A549 (cell line): Measurements from ENCODE around the gene CKLF.
"Not testable (repeated sequence)": the region's sequence is repeated elsewhere in the genome, so short reads cannot be mapped to it uniquely, and the experiment has no call there.

Experiments used
- CHD2 ChIP-seq: fragments of 150-350 bp; IDR thresholded peaks from 2 replicates; pipeline ENCODE4 v1.6.1; 2014; ENCODE audit warnings: low read length; ENCODE audit not compliant: partially characterized antibody
- ESRRA ChIP-seq: fragments of 150-350 bp; IDR thresholded peaks from 2 replicates; pipeline ENCODE4 v1.6.1; 2014; ENCODE audit warnings: mild to moderate bottlenecking, low read length, borderline replicate concordance
- JUN ChIP-seq, 2 experiments: fragments of >200 bp; sonication (Bioruptor Twin); formaldehyde crosslinking; IDR thresholded peaks; 2 replicates in 1 of 2; 3 replicates in 1 of 2; pipeline ENCODE4 v1.6.1; 2016 to 2017
- MAX ChIP-seq: IDR thresholded peaks from 2 replicates; pipeline ENCODE4 v1.6.1; 2012
- TF ChIP-seq, protein P1 (sequence below): fragments of >200 bp; sonication (Bioruptor Twin); formaldehyde crosslinking; IDR thresholded peaks from 3 replicates; pipeline ENCODE4 v1.5.1; 2016

GRCh38 chr16:66567270-66567669 lies 14.9 kb downstream of the CKLF start:
- TF ChIP-seq, protein P1, sequence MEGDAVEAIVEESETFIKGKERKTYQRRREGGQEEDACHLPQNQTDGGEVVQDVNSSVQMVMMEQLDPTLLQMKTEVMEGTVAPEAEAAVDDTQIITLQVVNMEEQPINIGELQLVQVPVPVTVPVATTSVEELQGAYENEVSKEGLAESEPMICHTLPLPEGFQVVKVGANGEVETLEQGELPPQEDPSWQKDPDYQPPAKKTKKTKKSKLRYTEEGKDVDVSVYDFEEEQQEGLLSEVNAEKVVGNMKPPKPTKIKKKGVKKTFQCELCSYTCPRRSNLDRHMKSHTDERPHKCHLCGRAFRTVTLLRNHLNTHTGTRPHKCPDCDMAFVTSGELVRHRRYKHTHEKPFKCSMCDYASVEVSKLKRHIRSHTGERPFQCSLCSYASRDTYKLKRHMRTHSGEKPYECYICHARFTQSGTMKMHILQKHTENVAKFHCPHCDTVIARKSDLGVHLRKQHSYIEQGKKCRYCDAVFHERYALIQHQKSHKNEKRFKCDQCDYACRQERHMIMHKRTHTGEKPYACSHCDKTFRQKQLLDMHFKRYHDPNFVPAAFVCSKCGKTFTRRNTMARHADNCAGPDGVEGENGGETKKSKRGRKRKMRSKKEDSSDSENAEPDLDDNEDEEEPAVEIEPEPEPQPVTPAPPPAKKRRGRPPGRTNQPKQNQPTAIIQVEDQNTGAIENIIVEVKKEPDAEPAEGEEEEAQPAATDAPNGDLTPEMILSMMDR: not testable (repeated sequence)
- TF ChIP-seq JUN (IDR thresholded peaks at IDR 0.05); MAX; CHD2; ESRRA: not testable (repeated sequence)
